Embryonic facial prominence (tissue), 1 donor: ENCODE results near the gene FCRLA.
"Not testable (repeated sequence)": the region's sequence is repeated elsewhere in the genome, so short reads cannot be mapped to it uniquely, and the experiment has no call there.

Experiments
- DNase-seq: peaks from one replicate; pipeline ENCODE4 v3.0.0-alpha.2; 2016; ENCODE audit errors: extremely low spot score

Gene FCRLA

GRCh38 chr1:161706482-161707347, at the start of gene FCRLA:
FCRLA (plus strand) TSS chr1:161707229; CDS start chr1:161707265, 36 bp downstream.
- no peak for DNase-seq

- DNase-seq = not testable (repeated sequence)
Observed at GRCh38 chr1:161658524-161658923, 48.5 kb upstream of the FCRLA start.

GRCh38 chr1:161661660-161662311, 45.2 kb upstream of the FCRLA start:
- DNase-seq = not testable (repeated sequence)

- not testable (repeated sequence) for DNase-seq
Observed at GRCh38 chr1:161662684-161663339, 44.2 kb upstream of the FCRLA start, which contains the start of gene FCGR2B. FCGR2B (plus strand) TSS chr1:161663143; CDS start chr1:161663242, 99 bp downstream.

- DNase-seq = not testable (repeated sequence)
Observed at GRCh38 chr1:161663569-161663968, 43.5 kb upstream of the FCRLA start.

GRCh38 chr1:161664689-161665088, 42.3 kb upstream of the FCRLA start:
- not testable (repeated sequence) for DNase-seq

- DNase-seq = not testable (repeated sequence)
Observed at GRCh38 chr1:161671045-161672020, 35.7 kb upstream of the FCRLA start.

- not testable (repeated sequence) for DNase-seq
Observed at GRCh38 chr1:161673437-161673836, 33.6 kb upstream of the FCRLA start.

GRCh38 chr1:161674447-161674846, 32.6 kb upstream of the FCRLA start:
- not testable (repeated sequence) for DNase-seq

GRCh38 chr1:161674908-161675307, 32.1 kb upstream of the FCRLA start:
- not testable (repeated sequence) for DNase-seq

GRCh38 chr1:161676441-161676840, 30.6 kb upstream of the FCRLA start:
- no peak for DNase-seq

- DNase-seq = no peak
Observed at GRCh38 chr1:161676958-161677689, 29.9 kb upstream of the FCRLA start.

- DNase-seq = no peak
Observed at GRCh38 chr1:161678500-161678899, 28.5 kb upstream of the FCRLA start.

GRCh38 chr1:161681879-161682278, 25.1 kb upstream of the FCRLA start:
- DNase-seq = no peak

GRCh38 chr1:161688946-161689345, 18.1 kb upstream of the FCRLA start:
- DNase-seq = no peak

- no peak for DNase-seq
Observed at GRCh38 chr1:161691846-161692245, 15.2 kb upstream of the FCRLA start.

- DNase-seq = not testable (repeated sequence)
Observed at GRCh38 chr1:161693020-161693712, 13.9 kb upstream of the FCRLA start.

GRCh38 chr1:161698302-161698701, 8.7 kb upstream of the FCRLA start:
- not testable (repeated sequence) for DNase-seq

GRCh38 chr1:161702250-161702649, 4.8 kb upstream of the FCRLA start:
- no peak for DNase-seq

- no peak for DNase-seq
Observed at GRCh38 chr1:161705537-161705936, 1.5 kb upstream of the FCRLA start.
